BLaER1 treated with 17β-estradiol and CSF1 and Interleukin-3, amounts not matched to agents 10 nM and 100 nM (cell line): ENCODE results near the gene BRD7.

Source experiments
- H3K27ac ChIP-seq, 11 experiments: shearing (Covaris generic); formaldehyde crosslinking; 2 replicates each; pipeline ENCODE4 v1.8.1; 2022
- H3K27me3 ChIP-seq, 11 experiments: shearing (Covaris generic); formaldehyde crosslinking; 2 replicates each; pipeline ENCODE4 v1.8.1; 2022
- H3K36me3 ChIP-seq, 11 experiments: shearing (Covaris generic); formaldehyde crosslinking; 2 replicates each; pipeline ENCODE4 v1.8.1; 2022
- H3K4me1 ChIP-seq, 10 experiments: shearing (Covaris generic); formaldehyde crosslinking; 2 replicates each; pipeline ENCODE4 v1.8.1; 2022
- H3K4me2 ChIP-seq, 11 experiments: shearing (Covaris generic); formaldehyde crosslinking; 2 replicates each; pipeline ENCODE4 v1.8.1; 2022
- H3K4me3 ChIP-seq, 10 experiments: shearing (Covaris generic); formaldehyde crosslinking; 2 replicates each; pipeline ENCODE4 v1.8.1; 2022
- H3K9ac ChIP-seq, 11 experiments: shearing (Covaris generic); formaldehyde crosslinking; 2 replicates each; pipeline ENCODE4 v1.8.1; 2022
- H3K9me3 ChIP-seq, 11 experiments: shearing (Covaris generic); formaldehyde crosslinking; replicated peaks in 1 of 11; 2 replicates each; pipeline ENCODE4 v1.8.1; 2022
- H4K20me1 ChIP-seq, 11 experiments: shearing (Covaris generic); formaldehyde crosslinking; 2 replicates each; pipeline ENCODE4 v1.8.1; 2022
- Cebpa-rat ChIP-seq, 11 experiments: shearing (Covaris generic); IDR thresholded peaks; 2 replicates each; pipeline ENCODE4 v1.8.1; 2022

The BRD7 gene

DNA sequence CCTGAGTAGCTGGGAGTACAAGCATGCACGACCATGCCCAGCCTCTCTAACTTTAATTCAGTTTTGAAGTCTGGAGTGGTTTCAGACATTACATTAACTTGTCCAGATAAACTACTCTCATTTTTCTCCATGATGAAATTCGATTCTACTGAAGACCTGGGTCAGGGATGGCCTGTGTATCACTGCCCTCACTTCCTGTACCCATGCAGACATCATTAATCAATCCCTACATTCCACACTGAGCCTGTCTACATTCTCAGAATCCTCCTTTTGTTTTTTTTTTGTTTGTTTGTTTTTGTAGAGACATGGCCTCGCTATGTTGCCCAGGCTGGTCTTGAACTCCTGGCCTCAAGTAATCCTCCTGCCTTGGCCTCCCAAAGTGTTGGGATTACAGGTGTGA, 79.9 kb downstream of the BRD7 start:
- Histone ChIP-seq H3K36me3 (peaks cover 10 to 86% (median 52%) of the 10 kb centered on the region in 11 experiments; a peak in 21 of 22 replicates), H3K27me3 (no peaks in the 10 kb centered on the region)
- no peak for TF ChIP-seq Cebpa-rat (IDR thresholded peaks at IDR 0.05)

DNA sequence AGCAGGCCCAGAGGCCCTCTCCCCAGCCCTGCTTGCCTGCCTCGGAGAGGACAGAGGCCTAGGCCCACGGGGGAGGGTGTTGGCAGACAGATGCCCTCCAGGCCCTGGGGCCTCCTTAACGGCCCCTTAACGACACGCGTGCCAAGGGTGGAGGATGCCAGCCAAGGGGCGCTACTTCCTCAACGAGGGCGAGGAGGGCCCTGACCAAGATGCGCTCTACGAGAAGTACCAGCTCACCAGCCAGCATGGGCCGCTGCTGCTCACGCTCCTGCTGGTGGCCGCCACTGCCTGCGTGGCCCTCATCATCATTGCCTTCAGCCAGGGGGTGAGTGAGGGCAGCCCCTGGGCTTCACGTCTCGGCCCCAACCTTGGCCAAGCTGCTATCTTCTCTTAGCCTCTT, 80.8 kb downstream of the BRD7 start:
- Histone ChIP-seq H3K4me2 (no peak overlapping the region; a peak in 1 of 22 replicates), H3K36me3 (peaks cover 5 to 78% (median 43%) of the 10 kb centered on the region in 11 experiments; a peak in 20 of 22 replicates), H3K27me3 (no peaks in the 10 kb centered on the region), H3K4me1 (peaks cover 39 to 57% (median 43%) of the 10 kb centered on the region in 10 experiments), H3K9me3 (peaks cover 0 to 11% (median 7%) of the 10 kb centered on the region in 11 experiments; a peak in 16 of 22 replicates), H3K27ac (no peak overlapping the region), H3K9ac (no peak overlapping the region), H4K20me1 (peaks cover 14 to 99% (median 62%) of the 10 kb centered on the region in 11 experiments; a peak in 21 of 22 replicates), H3K4me3 (no peak overlapping the region)
- TF ChIP-seq Cebpa-rat (IDR thresholded peaks at IDR 0.05) = no peak

More for the DNA sequence above, 79.9 kb downstream of the BRD7 start:
- H3K4me2 ChIP-seq = no peak overlapping the region
- peaks cover 0 to 11% (median 7%) of the 10 kb centered on the region in 11 experiments; a peak in 16 of 22 replicates for H3K9me3 ChIP-seq
- H3K9ac ChIP-seq = no peak overlapping the region
- H3K4me1 ChIP-seq = peaks cover 30 to 52% (median 37%) of the 10 kb centered on the region in 10 experiments
- no peak overlapping the region for H3K4me3 ChIP-seq
- peaks cover 14 to 99% (median 62%) of the 10 kb centered on the region in 11 experiments; a peak in 21 of 22 replicates for H4K20me1 ChIP-seq
- no peak overlapping the region for H3K27ac ChIP-seq

DNA sequence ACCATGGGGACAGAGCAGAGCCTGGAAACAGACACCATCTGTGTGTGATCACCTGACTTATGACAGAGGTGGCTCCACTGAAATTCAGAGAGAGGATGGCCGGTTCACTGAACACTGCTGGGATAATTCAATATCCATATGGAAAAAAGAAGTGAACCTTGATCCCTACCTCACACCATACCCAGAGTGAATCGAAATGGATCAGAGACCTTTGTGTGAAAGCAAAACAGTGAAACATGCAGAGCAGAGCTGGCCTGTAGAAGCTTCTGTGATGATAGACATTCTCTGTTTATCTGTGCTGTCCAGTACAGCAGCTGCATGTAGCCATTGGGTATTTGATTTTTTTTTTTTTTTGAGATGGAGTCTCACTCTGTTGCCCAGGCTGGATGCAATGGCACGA, 82.1 kb downstream of the BRD7 start:
- no peak overlapping the region for H3K9ac ChIP-seq
- H3K4me1 ChIP-seq = peaks cover 44 to 55% (median 49%) of the 10 kb centered on the region in 10 experiments
- peaks cover 14 to 95% (median 50%) of the 10 kb centered on the region in 11 experiments; a peak in 20 of 22 replicates for H4K20me1 ChIP-seq
- no peak overlapping the region for H3K27ac ChIP-seq
- H3K36me3 ChIP-seq = peaks cover 5 to 64% (median 34%) of the 10 kb centered on the region in 11 experiments; a peak in 19 of 22 replicates
- H3K9me3 ChIP-seq = peaks cover 0 to 11% (median 7%) of the 10 kb centered on the region in 11 experiments; a peak in 16 of 22 replicates
- no peaks in the 10 kb centered on the region for H3K27me3 ChIP-seq
- no peak overlapping the region for H3K4me3 ChIP-seq
- no peak for TF ChIP-seq Cebpa-rat (IDR thresholded peaks at IDR 0.05)
- peak overlapping the region in 3 of 11 experiments; percentile 99; a peak in 2 of 22 replicates for H3K4me2 ChIP-seq

DNA sequence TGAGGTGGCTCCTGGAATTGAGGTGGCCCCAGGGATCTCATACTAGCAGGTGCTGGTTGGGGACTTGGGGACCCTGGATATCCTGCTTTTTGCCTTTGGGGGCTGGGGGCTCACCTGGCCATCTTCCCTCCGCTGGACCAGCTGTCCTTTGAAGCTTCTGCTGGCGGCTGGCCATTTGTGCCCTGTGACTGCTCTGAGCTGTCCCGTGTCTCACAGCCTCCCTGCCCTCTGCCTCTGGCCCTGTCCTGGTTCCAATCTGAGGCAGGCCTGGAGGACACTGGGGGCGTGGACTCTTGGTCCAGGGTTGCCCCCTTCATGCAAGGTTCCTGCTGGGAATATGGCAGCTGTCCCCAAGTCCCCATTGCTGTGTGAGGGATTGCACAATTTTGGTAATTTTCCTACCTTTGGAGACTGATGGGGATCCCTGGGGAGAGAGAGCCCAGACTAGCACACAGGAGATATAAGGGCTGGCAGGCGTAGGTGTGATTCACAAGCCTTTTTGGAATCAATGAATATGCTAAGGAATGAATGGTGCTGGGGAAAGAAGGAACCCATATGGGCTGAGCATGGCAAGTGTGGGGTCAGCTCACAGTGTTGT, 83.3 kb downstream of the BRD7 start:
- Histone ChIP-seq H3K27ac (peak overlapping the region in 2 of 11 experiments; percentile 29 to 86; a peak in 4 of 22 replicates), H3K9me3 (peaks cover 0 to 11% (median 7%) of the 10 kb centered on the region in 11 experiments; a peak in 16 of 22 replicates), H3K4me2 (peak overlapping the region; percentile 87 to 100 (median 99)), H3K4me1 (peaks cover 54 to 67% (median 58%) of the 10 kb centered on the region in 10 experiments), H3K9ac (peak overlapping the region in 5 of 11 experiments; percentile 7 to 81 (median 16); a peak in 3 of 22 replicates), H4K20me1 (peaks cover 14 to 84% (median 51%) of the 10 kb centered on the region in 11 experiments; a peak in 20 of 22 replicates), H3K36me3 (peaks cover 5 to 56% (median 33%) of the 10 kb centered on the region in 11 experiments; a peak in 19 of 22 replicates), H3K27me3 (no peaks in the 10 kb centered on the region), H3K4me3 (no peak overlapping the region; a peak in 1 of 20 replicates)
- peak in 5 of 11 experiments; percentile 9 to 54 (median 17); a peak in 1 of 22 replicates for TF ChIP-seq Cebpa-rat (IDR thresholded peaks at IDR 0.05)

DNA sequence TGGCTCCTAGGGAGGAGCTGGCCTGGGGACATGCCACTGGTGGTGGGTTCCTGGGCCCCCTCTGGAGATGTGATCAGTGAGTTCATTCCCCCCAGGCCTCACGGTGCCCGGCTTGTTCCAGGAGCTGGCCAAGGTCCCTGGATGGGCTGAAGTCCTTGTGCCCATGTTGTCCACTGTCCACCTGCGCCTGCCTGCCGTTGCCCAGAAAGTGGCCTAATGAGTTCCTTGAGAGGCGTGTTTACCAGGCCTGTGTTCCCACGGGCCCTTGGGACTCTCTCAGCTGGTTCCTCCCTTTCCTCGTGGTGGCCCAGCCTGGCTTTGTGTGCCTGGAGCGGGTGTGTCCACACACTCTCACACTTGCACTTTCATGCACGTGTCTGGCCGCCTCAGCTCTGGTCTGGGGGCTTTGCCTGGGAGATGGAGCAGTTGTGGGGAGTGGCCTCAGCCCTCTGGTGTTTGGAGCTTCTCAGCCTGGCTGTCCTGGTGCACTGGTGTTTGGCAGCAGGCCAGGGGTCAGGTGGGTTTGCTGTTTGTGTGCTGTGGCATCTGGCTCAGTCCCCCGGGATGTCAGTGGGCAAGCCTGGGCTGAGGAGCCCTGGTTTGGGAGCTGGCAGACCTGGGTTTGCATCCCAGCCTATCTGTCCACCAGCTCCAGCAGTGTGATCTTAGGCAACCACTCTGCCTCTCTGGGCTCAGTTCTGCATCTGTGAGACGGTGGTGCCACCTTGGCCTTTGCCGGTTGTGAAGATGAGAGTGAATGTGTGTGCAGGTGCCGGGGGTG, 84.5 kb downstream of the BRD7 start:
- peak overlapping the region; percentile 87 to 100 (median 99) for H3K4me2 ChIP-seq
- TF ChIP-seq Cebpa-rat (IDR thresholded peaks at IDR 0.05) = no peak

DNA sequence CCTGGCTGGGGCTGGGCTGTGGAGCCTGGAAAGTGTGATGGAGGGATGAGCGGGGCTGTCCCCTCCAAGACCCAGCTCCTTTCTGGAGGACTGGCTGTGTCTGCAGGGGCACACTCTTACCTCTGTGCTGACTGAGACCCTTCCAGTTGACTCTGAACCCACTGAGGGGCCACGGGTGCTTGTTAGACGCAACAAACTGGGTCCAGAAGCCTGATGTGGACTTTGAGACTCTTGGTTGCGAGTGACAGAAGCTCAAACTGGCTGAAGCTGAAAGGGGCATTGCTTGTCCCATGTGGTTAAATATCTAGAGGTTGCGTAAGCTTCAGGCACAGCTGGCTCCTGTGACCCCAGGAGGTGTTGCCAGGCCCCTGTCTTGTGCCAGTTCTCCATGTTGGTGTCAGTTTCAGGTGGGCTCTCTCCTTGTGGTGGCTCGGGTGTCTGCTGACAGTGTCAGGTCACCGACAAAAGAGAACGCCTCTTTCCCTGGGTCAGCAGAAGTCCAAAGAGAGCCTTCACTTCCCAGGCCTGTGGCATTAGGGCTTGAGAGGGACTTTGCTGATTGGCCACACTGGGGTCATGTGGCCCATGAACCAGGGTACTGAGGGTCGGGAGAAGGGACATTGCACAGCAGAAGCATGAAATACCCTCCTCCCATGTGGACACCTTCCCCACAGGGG, 85.7 kb downstream of the BRD7 start:
- Histone ChIP-seq H3K27ac (peak overlapping the region; percentile 52 to 100 (median 86)), H3K36me3 (peaks cover 3 to 33% (median 16%) of the 10 kb centered on the region in 11 experiments; a peak in 19 of 22 replicates), H3K4me3 (peak overlapping the region in 9 of 10 experiments; percentile 20 to 64 (median 50); a peak in 17 of 20 replicates), H3K27me3 (no peaks in the 10 kb centered on the region), H4K20me1 (peaks cover 14 to 64% (median 47%) of the 10 kb centered on the region in 11 experiments; a peak in 19 of 22 replicates), H3K4me2 (peak overlapping the region; percentile 87 to 100 (median 99)), H3K9ac (peak overlapping the region; percentile 40 to 85 (median 75); a peak in 21 of 22 replicates), H3K9me3 (peaks cover 0 to 11% (median 7%) of the 10 kb centered on the region in 11 experiments; a peak in 16 of 22 replicates), H3K4me1 (peaks cover 77 to 89% (median 82%) of the 10 kb centered on the region in 10 experiments)
- TF ChIP-seq Cebpa-rat (IDR thresholded peaks at IDR 0.05) = peak in 10 of 11 experiments; percentile 17 to 91 (median 72); a peak in 15 of 22 replicates

More for the DNA sequence above, 84.5 kb downstream of the BRD7 start:
- H3K27me3 ChIP-seq = no peaks in the 10 kb centered on the region
- peaks cover 0 to 11% (median 7%) of the 10 kb centered on the region in 11 experiments; a peak in 16 of 22 replicates for H3K9me3 ChIP-seq
- peak overlapping the region; percentile 31 to 85 (median 75); a peak in 20 of 22 replicates for H3K9ac ChIP-seq
- H3K36me3 ChIP-seq = peaks cover 5 to 45% (median 27%) of the 10 kb centered on the region in 11 experiments; a peak in 19 of 22 replicates
- peak overlapping the region in 6 of 10 experiments; percentile 6 to 64 (median 52); a peak in 7 of 20 replicates for H3K4me3 ChIP-seq
- H4K20me1 ChIP-seq = peaks cover 14 to 76% (median 55%) of the 10 kb centered on the region in 11 experiments; a peak in 19 of 22 replicates
- H3K27ac ChIP-seq = peak overlapping the region; percentile 52 to 100 (median 86); a peak in 19 of 22 replicates
- peaks cover 65 to 79% (median 70%) of the 10 kb centered on the region in 10 experiments for H3K4me1 ChIP-seq

DNA sequence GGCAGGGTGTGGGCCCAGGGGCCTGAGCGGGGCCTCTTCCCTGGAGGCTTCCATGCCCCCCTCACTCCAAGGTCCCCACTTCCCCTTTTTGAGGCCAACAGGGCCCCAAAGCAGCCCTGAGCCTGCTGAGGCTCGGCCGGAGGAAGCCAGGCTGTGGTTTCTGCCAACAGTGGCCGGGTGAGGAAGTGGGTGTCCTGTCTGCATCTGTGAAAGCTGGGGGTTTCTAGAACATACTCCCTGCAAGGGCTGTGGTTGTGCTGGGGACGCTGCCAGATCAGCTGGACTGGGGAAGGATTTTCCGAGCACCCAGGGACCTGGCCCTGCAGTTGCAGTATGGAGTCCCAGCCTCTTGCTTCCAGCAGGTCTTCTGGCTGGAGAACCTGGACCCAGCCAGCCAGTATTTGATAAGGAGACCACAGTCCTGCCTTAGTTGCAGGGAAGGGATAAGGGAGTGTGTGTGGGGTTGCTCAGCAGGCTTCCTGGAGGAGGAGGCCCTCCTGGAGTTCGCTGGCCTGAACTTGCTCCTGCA, 86.7 kb downstream of the BRD7 start:
- Histone ChIP-seq H3K27ac (peak overlapping the region; percentile 76 to 100 (median 90)), H3K27me3 (no peaks in the 10 kb centered on the region), H3K4me1 (peaks cover 85 to 95% (median 91%) of the 10 kb centered on the region in 10 experiments), H4K20me1 (peaks cover 14 to 63% (median 37%) of the 10 kb centered on the region in 11 experiments; a peak in 19 of 22 replicates), H3K36me3 (peaks cover 0 to 23% (median 9%) of the 10 kb centered on the region in 11 experiments; a peak in 15 of 22 replicates), H3K4me2 (peak overlapping the region; percentile 87 to 100 (median 99)), H3K4me3 (peak overlapping the region; percentile 22 to 66 (median 50); a peak in 19 of 20 replicates), H3K9ac (peak overlapping the region; percentile 69 to 85 (median 80)), H3K9me3 (peaks cover 0 to 11% (median 7%) of the 10 kb centered on the region in 11 experiments; a peak in 16 of 22 replicates)
- 0 out of 22 replicates have a peak, but pooled peaks of 1 of the 11 experiments have one; percentile 17 for TF ChIP-seq Cebpa-rat (IDR thresholded peaks at IDR 0.05)
